Panc1 (cell line): Measurements from ENCODE around the gene SRCIN1. TPM values are rescaled to one million over a fixed set of nuclear protein-coding genes. Genes with fewer than 3 reads are reported as not detected.

Experiments used
- ATAC-seq: fragments of 200-7000 bp; cut with Tn5 transposase; 2 replicates; pipeline ENCODE4 v1.9.1; 2020; ENCODE audit warnings: mild to moderate bottlenecking, moderate library complexity
- BruUV-seq: library from RNA; stranded (reverse); fragments of 400-500 nt; replicated peaks from 2 replicates; lab custom pipeline; 2021; lab: Mats Ljungman, UMichigan
- CTCF ChIA-PET: fragments of 300-600 bp; sonication (Branson Sonifier 250); formaldehyde crosslinking; loops from one replicate; lab custom pipeline; 2022; ENCODE audit warnings: antibody characterized with exemption; lab: Charles Lee
- POLR2A ChIA-PET: fragments of 300-600 bp; sonication (Branson Sonifier 250); formaldehyde crosslinking; loops from one replicate; lab custom pipeline; 2022; ENCODE audit warnings: antibody characterized with exemption; lab: Charles Lee
- DNase-seq: peaks from one replicate; pipeline ENCODE4 v3.0.0-alpha.2; 2010; ENCODE audit warnings: low read depth, low spot score
- H3K27ac ChIP-seq: 2 replicates; pipeline ENCODE4 v1.5.1; 2011; ENCODE audit warnings: mild to moderate bottlenecking, low read length, inconsistent platforms
- H3K27me3 ChIP-seq: fragments of 200-500 bp; sonication (Bioruptor generic); 2 replicates; pipeline ENCODE4 v1.6.0; 2014; ENCODE audit warnings: low read length, inconsistent platforms; ENCODE audit not compliant: control insufficient read depth, insufficient read depth
- H3K36me3 ChIP-seq: fragments of 200-500 bp; sonication (Bioruptor generic); 2 replicates; pipeline ENCODE4 v1.5.1; 2014; ENCODE audit warnings: inconsistent platforms, mild to moderate bottlenecking, low read length, moderate library complexity; ENCODE audit not compliant: control insufficient read depth, insufficient read depth
- H3K4me1 ChIP-seq: 2 replicates; pipeline ENCODE4 v1.5.1; 2011; ENCODE audit warnings: inconsistent platforms, mild to moderate bottlenecking, low read length, moderate library complexity; ENCODE audit not compliant: control insufficient read depth, insufficient read depth
- H3K4me3 ChIP-seq, 2 experiments: 2 replicates each; pipeline ENCODE4 v1.5.1; 2011 to 2012; ENCODE audit warnings: low read depth in 2 of 2, low read length in 2 of 2, mild to moderate bottlenecking in 2 of 2, inconsistent platforms in 1 of 2, moderate library complexity in 1 of 2
- H3K9me3 ChIP-seq: fragments of 200-500 bp; sonication (Bioruptor generic); 2 replicates; pipeline ENCODE4 v1.5.1; 2014; ENCODE audit warnings: low read depth, mild to moderate bottlenecking, inconsistent platforms, low read length, moderate library complexity; ENCODE audit not compliant: control insufficient read depth, insufficient read depth
- POLR2AphosphoS5 ChIP-seq: IDR thresholded peaks from 2 replicates; pipeline ENCODE4 v1.6.1; 2012; ENCODE audit warnings: mild to moderate bottlenecking, low read depth, low read length, moderate library complexity
- SIN3A ChIP-seq: IDR thresholded peaks from 2 replicates; pipeline ENCODE4 v1.6.1; 2012; ENCODE audit warnings: low read depth, mild to moderate bottlenecking, low read length, moderate library complexity, borderline replicate concordance; ENCODE audit not compliant: insufficient read depth
- TCF7L2 ChIP-seq: IDR thresholded peaks from 2 replicates; pipeline ENCODE4 v1.6.1; 2011; ENCODE audit warnings: mild to moderate bottlenecking, low read depth, low read length, inconsistent platforms
- in situ Hi-C: cut with HindIII; loops from 2 replicates; pipeline ENCODE4 v1.10.0; 2016; ENCODE audit warnings: low sequenced_read_pairs, low pct_unique_long_range_greater_than_20kb
- intact Hi-C: fragments of 100-400 bp; cut with micrococcal nuclease; formaldehyde crosslinking; loops from one replicate; pipeline ENCODE4 v1.10.0; 2022; ENCODE audit not compliant: unreplicated experiment
- total RNA-seq: library from RNA; stranded (reverse); gene quantifications from one replicate; pipeline ENCODE4 v1.2.1, GENCODE V29; 2021; ENCODE audit not compliant: unreplicated experiment
- TF ChIP-seq, protein P1 (sequence below): fragments of 450-650 bp; IDR thresholded peaks from 2 replicates; pipeline ENCODE4 v1.5.1; 2017; ENCODE audit warnings: mild to moderate bottlenecking
- TF ChIP-seq, protein P2 (sequence below), 2 experiments: IDR thresholded peaks; 2 replicates each; pipeline ENCODE4 v1.6.1; 2011 to 2012; ENCODE audit warnings: low read depth in 2 of 2, control low read depth in 1 of 2, low read length in 1 of 2, mild to moderate bottlenecking in 1 of 2, moderate library complexity in 1 of 2; ENCODE audit not compliant: insufficient read depth in 1 of 2

SRCIN1 gene
- total RNA-seq, 1 experiment from 2014 or later = 12.8 TPM

DNA sequence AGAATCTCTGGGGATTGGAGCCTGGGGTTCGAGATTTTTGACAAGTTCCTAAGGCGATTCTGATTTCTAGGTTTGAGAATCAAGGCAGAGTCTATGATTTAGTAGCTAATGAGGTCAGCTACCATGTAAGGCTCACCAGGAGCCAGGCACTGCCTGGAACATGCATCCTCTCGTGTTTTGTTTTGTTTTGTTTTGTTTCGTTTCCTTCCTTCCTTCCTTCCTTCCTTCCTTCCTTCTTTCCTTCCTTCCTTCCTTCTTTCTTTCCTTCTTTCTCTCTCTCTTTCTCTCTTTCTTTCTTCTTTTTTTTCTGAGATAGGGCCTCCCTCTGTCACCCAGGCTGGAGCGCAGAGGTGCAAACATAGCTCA, 39.1 kb downstream of the SRCIN1 start:
- BruUV-seq = no TSS peak
- no peak overlapping the region for H3K4me3 ChIP-seq
- DNase-seq (no peak), ATAC-seq (no peak)
- H3K9me3 ChIP-seq = no peaks in the 10 kb centered on the region
- intact Hi-C loops (no loop called here), in situ Hi-C loops (no loop called here)
- ChIA-PET CTCF (no interaction called here), POLR2A (no interaction called here)
- H3K27ac ChIP-seq = no peak overlapping the region
- no peaks in the 10 kb centered on the region for H3K27me3 ChIP-seq
- H3K36me3 ChIP-seq = no peaks in the 10 kb centered on the region
- H3K4me1 ChIP-seq = peaks cover 4% of the 10 kb centered on the region
- TF ChIP-seq, protein P1, sequence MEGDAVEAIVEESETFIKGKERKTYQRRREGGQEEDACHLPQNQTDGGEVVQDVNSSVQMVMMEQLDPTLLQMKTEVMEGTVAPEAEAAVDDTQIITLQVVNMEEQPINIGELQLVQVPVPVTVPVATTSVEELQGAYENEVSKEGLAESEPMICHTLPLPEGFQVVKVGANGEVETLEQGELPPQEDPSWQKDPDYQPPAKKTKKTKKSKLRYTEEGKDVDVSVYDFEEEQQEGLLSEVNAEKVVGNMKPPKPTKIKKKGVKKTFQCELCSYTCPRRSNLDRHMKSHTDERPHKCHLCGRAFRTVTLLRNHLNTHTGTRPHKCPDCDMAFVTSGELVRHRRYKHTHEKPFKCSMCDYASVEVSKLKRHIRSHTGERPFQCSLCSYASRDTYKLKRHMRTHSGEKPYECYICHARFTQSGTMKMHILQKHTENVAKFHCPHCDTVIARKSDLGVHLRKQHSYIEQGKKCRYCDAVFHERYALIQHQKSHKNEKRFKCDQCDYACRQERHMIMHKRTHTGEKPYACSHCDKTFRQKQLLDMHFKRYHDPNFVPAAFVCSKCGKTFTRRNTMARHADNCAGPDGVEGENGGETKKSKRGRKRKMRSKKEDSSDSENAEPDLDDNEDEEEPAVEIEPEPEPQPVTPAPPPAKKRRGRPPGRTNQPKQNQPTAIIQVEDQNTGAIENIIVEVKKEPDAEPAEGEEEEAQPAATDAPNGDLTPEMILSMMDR = no peak
- TF ChIP-seq, protein P2, sequence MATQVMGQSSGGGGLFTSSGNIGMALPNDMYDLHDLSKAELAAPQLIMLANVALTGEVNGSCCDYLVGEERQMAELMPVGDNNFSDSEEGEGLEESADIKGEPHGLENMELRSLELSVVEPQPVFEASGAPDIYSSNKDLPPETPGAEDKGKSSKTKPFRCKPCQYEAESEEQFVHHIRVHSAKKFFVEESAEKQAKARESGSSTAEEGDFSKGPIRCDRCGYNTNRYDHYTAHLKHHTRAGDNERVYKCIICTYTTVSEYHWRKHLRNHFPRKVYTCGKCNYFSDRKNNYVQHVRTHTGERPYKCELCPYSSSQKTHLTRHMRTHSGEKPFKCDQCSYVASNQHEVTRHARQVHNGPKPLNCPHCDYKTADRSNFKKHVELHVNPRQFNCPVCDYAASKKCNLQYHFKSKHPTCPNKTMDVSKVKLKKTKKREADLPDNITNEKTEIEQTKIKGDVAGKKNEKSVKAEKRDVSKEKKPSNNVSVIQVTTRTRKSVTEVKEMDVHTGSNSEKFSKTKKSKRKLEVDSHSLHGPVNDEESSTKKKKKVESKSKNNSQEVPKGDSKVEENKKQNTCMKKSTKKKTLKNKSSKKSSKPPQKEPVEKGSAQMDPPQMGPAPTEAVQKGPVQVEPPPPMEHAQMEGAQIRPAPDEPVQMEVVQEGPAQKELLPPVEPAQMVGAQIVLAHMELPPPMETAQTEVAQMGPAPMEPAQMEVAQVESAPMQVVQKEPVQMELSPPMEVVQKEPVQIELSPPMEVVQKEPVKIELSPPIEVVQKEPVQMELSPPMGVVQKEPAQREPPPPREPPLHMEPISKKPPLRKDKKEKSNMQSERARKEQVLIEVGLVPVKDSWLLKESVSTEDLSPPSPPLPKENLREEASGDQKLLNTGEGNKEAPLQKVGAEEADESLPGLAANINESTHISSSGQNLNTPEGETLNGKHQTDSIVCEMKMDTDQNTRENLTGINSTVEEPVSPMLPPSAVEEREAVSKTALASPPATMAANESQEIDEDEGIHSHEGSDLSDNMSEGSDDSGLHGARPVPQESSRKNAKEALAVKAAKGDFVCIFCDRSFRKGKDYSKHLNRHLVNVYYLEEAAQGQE (IDR thresholded peaks at IDR 0.05; ENCODE audit: insufficient read depth in 1 of 2, low read depth in 2 of 2, low read length in 1 of 2) = no peak
- no peak for TF ChIP-seq TCF7L2
- no peak for TF ChIP-seq POLR2AphosphoS5
- no peak for TF ChIP-seq SIN3A

DNA sequence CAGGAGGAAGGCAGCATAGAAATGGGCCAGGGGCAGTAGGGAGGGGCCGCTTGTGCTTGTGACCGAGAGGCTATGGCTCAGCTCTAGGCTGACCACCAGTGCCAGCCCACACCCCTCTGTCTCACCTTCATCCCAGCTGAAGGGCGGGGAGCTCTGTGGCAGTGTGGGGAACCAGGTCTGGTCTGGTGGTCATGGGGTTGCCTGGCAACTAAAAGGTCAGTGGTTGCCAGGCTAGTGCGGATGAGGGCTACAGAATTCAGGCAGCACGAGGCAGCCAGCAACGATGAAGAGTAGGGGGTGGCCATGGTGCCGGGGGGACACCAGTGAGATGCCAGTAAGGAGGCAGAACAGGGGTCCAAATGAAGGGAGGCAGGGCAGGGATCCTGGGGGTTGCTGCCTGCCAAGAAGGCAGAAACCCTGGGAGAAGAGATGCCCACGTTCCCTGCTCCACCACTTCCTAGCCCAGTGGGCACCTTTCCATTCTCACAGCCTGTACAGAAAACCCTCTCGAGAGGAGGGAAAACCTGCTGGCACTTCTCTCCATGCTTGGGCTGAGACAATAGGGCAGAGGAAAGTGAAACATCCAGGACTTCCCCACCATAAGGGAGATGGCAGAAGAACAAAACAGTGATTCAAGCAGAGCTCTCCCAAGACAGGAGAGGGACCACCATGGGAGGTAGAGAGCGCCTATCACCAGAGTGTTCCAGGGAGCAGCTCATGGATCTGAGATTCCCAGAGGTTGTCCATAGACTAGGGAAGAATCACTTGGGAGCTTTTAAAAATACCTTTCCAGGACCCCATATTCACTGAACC, 39.7 kb downstream of the SRCIN1 start:
- ChIA-PET POLR2A (no interaction called here), CTCF (no interaction called here)
- no peaks in the 10 kb centered on the region for H3K36me3 ChIP-seq
- no peak for DNase-seq
- intact Hi-C loops (no loop called here), in situ Hi-C loops (no loop called here)
- ATAC-seq = no peak
- no peak overlapping the region for H3K27ac ChIP-seq
- H3K27me3 ChIP-seq = no peaks in the 10 kb centered on the region
- no TSS peak for BruUV-seq
- no peak for TF ChIP-seq TCF7L2
- TF ChIP-seq SIN3A = no peak
- TF ChIP-seq, protein P2 (IDR thresholded peaks at IDR 0.05; ENCODE audit: insufficient read depth in 1 of 2, low read depth in 2 of 2, low read length in 1 of 2) = no peak
- TF ChIP-seq POLR2AphosphoS5 = no peak
- TF ChIP-seq, protein P1 = no peak
- no peak overlapping the region for H3K4me3 ChIP-seq
- H3K4me1 ChIP-seq = peaks cover 4% of the 10 kb centered on the region
- no peaks in the 10 kb centered on the region for H3K9me3 ChIP-seq
